ENCODE data around the gene EIF3I.
A peak's percentile ranks its signal among the peaks of the same experiment; 100 is the strongest.

The EIF3I gene

DNA sequence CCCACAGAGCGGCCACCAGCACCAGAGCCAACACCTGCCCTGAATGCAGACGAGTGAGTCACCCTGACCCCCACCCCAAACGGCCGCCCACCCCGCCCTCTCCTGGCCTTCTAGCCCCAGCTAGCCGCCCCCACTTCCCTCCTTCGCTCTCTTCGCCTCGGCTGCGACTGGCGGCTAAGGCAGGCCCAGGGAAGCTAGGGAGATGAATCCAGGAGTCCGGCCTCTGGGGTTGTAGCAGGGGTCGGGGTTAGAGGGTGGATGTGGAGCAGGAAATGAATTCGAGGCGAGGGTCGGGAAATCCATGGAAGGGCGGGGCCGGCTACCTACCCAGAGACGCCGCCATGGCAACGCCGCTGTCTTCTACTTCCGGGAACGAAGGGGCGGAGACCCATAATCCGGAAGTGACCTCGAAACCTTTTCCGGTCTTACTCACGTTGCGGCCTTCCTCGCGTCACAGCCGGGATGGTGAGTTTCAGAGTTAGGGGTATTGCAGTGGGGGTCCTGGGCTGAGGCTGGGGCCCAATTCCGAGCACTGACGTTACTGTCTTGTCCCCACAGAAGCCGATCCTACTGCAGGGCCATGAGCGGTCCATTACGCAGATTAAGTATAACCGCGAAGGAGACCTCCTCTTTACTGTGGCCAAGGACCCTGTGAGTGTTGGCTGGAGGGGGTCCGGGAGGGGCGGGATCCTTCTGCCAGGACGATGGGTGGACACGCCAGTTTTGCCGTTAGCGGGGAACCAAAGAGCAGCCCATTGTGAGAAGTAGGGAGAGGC is at the start of gene EIF3I, which contains the start of gene TMEM234:
Gene EIF3I, plus strand, starts transcription at position 428 of the 776 bp plus-strand sequence. Its CDS starts 35 bp downstream, at position 463.
Gene TMEM234, minus strand, starts transcription at position 374 of the 776 bp plus-strand sequence. Its CDS starts 31 bp downstream, at position 343.
- DNase-seq: peak; percentile 93

DNA sequence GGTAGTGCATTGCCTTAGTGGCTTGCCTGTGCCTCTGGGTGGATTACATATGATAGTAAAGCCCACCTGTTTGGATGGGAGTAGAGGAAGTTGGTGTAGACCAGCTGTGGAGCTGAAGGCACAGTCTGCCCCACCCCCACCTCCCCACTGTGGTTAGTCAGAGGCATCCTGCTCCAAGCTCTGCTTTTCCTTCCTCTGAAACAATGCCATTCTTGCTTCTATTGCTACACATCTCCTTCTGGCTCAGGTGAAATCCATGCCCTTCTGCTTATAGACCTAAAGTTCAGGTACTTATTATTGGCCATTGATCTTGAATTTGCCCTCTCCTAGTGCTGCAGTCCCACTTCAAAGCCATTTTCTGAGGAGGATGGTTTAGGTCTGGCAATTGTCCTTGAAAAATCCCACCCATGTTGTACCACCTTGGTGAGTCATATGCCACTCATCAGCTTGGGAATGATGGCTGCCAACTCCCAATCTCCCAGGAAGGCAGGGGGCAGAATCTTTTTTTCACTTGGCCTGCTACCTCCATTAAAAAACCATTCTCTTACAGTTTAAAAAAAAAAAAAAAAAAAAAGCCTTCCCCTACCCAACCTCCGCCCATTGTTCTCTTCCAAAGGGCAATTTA is 49.5 kb upstream of the EIF3I start:
- no peak for DNase-seq

DNA sequence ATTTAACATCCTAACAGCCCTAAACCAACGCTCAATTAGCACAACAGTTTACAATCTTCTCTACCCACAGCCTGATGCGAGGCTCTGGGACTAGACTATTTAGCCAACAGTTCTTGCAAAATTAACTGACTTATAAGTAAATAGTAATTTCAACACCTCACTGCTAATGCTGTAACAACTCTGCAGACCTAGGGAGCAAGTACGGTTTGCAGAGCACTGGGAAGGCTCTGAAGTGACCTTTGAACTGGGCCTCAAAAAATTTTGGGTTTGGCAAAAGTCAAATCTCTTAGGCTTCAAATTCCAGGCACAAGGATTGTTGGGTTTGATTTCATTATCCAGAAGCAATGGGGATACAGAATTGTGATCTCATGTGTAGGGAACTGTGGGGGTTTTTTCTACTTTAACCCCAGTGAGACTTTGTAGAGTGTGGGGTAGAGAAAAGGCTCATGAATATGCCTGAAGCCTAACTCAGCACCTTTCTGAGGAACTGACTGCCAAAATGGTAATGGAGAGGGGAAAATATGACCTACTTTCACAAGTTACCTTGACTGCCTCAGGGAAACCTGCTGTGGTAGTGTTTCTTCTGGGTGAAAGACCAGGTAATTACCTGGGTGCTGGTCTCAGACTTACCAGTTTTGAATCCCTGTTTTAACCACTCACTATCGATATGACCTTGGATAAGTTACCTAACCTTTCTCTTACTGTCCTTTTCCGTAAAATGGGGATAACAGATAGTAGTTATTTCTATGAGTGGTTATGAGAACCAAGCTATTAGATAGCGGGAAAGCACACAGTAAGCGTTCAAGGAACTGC is 43.6 kb upstream of the EIF3I start:
- no peak for DNase-seq

DNA sequence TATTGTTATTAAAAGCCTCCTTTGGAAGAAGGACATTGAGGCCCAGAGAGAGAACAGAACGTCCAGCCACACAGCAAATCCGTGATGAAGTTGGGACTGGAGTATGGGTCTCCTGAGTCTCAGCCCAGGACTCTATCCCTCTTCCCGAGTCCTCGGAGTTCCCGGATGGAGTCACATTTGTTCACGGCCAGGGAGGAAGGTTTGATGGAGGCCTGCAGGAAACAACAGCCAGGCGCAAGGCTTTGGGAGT is 43.1 kb upstream of the EIF3I start:
- DNase-seq: no peak

DNA sequence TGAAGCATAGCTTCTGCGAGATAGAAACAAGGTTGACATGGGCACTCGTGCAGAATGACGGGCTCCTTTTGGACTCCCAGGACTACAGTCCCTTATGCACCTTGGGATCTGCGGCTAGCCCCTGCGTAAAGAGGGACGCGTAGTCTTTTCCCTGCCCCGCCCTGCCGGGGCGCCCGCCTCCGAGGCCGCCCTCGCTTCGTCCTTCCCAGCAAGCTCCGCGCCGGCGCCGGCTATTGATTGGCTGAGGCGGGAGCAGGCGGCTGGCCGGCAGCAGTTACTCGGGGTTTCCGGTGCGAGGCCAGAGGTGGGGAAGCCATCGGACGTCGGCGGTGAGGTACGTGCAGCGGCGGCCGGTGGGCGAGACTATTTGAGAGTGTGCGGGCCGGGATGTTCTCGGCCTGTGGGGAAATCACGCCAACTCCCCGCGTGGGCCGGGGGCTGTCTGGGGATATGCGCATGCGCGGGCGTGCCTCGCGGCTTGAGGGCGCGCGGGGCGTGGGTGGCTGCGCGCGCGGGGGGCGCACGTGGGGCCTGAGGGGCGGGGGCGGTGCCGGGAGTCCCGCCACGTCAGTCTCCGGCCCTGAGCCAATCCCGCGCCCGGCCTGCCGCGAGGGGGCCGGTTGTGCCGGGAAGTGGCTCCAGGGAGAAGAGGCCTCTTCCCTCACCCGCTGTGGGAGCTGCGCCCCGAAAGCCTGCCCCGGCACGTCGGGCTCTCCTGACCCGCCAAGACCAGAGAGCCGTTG is 42.6 kb upstream of the EIF3I start, which contains the start of gene TXLNA:
Gene TXLNA, plus strand, starts transcription at position 233 of the 743 bp plus-strand sequence. CDS start 671 bp downstream, outside the sequence.
- peak; percentile 98 for DNase-seq

DNA sequence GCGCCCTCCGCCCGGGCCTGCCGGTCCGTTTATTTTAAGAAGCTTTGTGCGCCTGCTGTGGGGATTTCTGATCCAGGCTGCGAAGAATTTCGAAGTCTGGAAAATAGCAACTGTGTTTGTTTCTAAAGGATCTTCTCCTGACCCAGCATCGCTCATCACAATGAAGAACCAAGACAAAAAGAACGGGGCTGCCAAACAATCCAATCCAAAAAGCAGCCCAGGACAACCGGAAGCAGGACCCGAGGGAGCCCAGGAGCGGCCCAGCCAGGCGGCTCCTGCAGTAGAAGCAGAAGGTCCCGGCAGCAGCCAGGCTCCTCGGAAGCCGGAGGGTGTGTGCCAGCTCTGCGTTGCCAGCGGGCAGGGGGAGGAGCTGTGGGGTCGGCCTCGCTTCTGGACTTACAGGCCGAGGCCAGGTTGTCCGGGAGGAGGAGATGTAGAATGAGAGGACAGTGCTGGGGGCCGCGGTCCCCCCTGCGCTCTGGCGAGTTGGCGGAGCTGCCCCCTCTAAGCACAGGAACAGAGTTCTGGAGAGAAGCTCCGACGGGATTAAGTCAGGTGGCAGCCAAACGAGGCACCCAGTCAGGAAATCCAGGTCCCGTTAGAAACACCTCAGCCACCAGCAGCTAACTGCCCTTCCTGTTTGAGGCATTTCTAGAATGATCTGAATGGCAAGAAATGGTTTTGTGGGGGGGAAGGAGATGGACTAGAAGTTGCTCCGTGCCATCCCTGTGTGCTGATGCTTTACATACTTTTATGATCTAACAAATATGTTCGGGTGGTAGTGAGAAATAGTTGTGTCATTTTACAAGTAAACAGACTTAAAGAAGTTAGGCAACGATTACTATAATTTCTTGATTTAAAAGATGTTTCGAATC is 41.8 kb upstream of the EIF3I start:
- no peak for DNase-seq

DNA sequence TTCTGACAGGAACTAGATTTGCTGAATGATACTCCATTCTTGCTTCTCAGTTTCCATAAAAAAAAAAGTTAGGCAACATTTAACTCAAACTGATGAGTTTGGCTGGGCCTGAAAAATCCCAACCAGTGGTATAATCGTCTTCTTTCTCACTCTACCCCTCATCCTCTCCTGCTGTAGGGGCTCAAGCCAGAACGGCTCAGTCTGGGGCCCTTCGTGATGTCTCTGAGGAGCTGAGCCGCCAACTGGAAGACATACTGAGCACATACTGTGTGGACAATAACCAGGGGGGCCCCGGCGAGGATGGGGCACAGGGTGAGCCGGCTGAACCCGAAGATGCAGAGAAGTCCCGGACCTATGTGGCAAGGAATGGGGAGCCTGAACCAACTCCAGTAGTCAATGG is 41.1 kb upstream of the EIF3I start:
- no peak for DNase-seq

DNA sequence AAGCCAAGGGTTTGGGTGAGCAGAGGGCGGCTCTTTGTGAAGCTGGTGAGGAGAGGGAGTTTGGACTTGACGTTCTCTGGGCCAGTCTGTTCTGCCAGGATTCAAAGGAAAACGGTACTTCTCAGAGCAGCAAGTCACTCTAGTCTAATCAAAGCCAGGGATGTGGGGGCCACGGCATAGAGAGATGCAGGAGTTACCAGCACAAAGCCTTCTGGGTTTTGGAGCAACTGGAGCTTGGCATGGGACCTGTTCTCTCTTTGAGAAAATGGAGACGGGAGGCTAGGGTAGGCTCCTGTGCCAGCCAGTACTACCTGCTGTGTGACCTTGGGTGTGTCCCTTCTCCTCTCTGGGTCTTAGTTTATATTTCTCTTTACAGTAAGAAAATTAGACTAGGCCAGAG is 40.6 kb upstream of the EIF3I start:
- DNase-seq: no peak

DNA sequence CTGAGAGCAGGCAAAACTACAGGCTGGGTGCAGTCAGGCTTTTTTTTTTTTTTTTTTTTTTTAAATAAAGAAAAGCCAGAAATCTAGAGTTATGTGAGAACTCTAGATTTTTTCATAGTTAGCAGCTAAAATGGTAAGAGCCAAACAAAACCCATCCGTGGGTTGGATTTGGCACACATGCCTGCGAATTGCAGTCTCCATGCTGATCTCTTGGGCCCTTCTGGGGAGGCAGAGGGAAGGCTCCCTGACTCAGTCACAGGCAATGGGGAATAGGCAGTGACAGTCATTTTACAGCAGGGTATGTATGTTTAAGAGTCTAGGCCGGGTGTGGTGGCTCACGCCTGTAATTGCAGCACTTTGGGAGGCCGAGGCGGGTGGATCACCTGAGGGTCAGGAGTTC is 40.1 kb upstream of the EIF3I start:
- no peak for DNase-seq

DNA sequence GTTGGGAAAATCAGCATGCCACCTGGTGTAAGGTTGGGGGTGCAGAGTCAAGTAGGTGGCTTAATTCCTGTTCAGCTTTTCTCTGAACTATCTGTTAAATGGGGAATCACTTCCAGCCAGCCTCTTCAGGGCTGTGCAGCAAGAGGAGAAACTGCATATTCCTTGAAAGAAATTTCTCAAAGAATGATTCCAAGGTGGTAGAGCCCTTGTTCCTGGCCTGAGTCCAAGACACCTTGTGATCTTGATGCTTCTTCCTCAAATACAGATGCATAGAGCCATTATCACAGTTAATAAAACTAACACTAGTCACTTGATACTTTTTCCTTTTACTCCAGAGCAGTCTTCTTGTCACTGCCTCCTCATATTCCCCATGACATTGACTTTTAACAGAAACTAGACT is 37.6 kb upstream of the EIF3I start:
- DNase-seq: no peak

DNA sequence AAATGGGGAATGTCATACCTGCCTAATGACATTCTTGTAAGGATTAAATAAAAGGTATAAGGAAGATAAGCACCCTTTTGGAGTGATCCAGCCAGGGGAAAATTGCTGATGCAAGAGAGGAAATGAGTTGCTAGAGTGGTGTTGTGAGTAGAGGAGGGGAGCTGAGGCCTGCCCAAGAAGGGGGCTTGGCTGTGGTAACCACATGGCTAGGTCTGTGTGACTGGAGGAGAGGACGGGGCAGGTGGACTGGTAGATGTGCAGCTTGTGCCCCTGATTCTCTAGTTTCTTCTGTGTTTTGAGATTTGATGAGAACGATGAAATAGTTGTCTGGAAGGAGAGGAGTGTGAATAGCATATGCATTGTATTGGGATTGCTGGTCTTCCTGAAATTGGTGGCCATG is 36.1 kb upstream of the EIF3I start:
- DNase-seq: no peak

DNA sequence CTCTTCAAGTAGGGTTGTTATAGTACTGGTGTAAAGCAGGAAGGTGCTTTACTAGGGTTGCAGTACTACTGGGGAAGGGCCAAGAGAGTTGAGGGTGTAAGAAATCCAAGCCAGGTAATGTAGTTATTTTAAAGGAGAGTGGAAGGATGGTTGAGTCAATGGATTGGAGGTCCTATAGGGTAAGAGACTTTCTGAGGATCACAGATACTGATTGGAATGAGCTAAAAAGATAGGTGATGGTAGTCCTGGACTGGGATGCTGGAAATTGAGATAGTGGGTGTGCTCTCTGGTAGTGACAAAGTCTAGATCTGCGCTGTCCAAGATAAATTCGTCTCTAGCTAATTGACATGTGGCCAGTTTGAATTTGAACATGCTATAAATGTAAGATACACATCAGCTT is 35.7 kb upstream of the EIF3I start:
- no peak for DNase-seq

DNA sequence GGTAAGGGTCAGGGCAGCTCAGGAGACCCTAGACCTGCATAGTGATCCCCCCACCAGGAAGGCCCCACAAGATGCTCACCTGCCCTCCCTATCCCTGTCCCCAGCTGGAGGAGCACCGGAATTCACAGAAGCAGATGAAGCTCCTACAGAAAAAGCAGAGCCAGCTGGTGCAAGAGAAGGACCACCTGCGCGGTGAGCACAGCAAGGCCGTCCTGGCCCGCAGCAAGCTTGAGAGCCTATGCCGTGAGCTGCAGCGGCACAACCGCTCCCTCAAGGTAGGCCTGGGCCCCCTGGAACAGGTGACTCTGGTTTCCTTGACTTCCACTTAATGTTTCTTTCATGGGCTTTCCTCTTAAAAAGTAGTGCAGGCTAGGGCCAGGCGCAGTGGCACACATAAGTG is 34.4 kb upstream of the EIF3I start:
- no peak for DNase-seq

DNA sequence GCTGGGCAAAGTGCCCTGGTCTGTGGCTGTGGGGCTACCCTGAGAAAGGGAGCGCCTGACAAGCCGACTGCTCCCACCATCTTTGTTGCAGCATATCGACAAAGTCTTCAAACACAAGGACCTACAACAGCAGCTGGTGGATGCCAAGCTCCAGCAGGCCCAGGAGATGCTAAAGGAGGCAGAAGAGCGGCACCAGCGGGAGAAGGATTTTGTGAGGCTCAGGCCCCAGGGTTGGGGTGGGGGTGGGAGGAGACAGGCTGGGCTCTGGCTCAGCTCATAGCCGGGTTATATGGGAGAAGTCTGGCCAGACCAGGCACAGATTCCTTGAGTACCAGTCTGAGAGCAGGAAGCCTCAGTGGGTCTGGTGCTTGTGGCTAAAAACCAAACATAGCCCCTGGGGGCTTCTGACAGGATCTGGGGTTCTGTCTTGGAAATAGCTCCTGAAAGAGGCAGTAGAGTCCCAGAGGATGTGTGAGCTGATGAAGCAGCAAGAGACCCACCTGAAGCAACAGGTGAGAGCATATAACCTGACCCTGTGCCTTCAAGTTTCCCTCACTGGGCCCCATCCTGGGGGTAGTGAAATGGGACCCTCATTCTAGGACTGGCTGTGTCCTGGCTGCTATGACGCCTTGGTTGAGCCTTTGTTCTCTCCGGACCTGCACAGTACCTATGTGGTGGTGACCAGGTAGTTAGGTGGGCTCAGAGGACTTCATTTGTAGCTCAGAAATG is 29.8 kb upstream of the EIF3I start:
- no peak for DNase-seq

DNA sequence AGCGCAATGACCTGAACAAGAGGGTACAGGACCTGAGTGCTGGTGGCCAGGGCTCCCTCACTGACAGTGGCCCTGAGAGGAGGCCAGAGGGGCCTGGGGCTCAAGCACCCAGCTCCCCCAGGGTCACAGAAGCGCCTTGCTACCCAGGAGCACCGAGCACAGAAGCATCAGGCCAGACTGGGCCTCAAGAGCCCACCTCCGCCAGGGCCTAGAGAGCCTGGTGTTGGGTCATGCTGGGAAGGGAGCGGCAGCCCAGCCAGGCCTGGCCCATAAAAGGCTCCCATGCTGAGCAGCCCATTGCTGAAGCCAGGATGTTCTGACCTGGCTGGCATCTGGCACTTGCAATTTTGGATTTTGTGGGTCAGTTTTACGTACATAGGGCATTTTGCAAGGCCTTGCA is 27.2 kb upstream of the EIF3I start:
- no peak for DNase-seq

DNA sequence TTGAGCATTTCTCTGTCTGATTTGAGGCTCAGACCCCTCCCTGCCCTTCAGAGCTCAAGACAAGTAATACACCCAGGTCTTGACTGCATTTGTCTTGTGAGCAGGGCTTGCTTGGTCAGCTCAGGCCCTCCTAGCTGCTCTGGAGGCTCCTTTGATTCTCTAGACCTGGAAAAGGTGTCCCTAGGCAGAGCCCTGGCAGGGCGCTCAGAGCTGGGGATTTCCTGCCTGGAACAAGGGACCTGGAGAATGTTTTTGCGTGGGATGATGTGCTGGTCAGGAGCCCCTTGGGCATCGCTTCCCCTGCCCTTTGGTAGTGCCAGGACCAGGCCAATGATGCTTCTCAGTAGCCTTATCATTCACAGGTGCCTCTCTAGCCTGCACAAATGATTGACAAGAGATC is 26.7 kb upstream of the EIF3I start:
- DNase-seq: no peak

DNA sequence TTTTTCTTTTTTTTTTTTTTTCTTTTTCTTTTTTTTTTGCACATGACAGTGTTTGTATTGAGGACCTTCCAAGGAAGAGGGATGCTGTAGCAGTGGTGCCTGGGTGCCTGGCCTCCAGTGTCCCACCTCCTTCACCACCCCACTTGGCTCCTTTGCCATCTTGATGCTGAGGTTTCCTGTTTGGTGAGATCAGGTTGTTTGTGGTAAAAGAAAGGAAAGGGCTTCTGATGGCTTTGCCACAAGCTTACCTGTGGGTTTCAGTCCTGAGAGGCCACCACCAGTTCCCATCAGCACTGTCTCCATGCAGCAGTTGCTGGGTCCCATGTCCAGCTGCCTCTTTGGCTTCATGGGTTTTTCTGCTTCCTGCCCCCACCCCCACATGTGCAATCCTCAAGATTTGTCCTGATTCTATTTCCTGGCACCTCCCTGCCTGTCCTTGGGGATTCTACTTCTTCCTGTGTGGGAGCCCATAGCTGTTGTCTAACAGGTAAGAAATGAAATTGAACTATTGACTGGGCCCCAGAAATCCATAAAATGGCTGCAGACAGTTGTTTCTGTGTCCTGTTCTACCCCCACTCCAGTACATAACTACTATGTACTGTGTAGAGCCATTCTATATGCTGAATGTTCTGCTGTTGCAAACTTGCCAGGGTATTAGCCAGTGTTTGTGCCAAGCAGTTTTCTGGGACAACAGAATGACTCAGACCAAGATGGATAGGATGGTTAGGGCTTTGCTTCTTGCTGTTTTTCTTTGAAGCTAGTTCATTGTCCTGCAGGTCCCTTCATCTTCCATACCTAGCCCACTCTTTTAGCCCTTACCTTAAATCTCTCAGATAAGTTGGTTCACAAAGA is 26.0 kb upstream of the EIF3I start:
- DNase-seq: no peak

DNA sequence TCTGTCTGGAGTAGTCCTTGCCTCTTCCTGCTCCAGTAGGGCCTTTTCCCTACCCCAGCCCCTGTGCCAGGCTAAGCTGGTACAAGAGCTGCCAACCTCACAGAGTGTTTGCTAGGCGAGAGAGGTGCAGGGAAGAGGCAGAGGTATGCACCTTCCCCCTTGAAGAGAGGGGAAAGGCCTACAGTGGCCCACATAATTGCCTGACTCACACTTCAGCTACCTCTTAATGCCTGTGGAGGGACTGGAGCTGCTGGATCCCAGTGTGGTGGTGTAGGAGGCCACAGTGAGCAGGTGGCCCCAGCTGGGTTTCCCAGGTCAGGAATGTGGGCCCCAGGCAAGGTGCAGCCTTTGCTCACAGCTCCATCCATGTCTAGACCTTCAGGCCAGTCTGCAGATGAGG is 25.1 kb upstream of the EIF3I start:
- DNase-seq: no peak

DNA sequence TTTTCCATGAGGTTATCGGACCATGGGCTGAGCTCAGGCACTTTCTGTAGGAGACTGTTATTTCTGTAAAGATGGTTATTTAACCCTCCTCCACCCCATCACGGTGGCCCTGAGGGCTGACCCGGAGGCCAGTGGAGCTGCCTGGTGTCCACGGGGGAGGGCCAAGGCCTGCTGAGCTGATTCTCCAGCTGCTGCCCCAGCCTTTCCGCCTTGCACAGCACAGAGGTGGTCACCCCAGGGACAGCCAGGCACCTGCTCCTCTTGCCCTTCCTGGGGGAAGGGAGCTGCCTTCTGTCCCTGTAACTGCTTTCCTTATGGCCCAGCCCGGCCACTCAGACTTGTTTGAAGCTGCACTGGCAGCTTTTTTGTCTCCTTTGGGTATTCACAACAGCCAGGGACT is 24.4 kb upstream of the EIF3I start:
- DNase-seq: peak; percentile 47

Data from retina (tissue), 1 donor.